Tibial nerve (tissue), 4 donors: ENCODE data around the gene NCBP2. TPM values are rescaled to one million over a fixed set of nuclear protein-coding genes. Genes with fewer than 3 reads are reported as not detected.

ENCODE experiments used
- DNase-seq, 2 donors: peaks; one replicate each; pipeline ENCODE4 v3.0.0-alpha.2; 2019; ENCODE audit warnings: low spot score in 2 of 2
- H3K27ac ChIP-seq, 4 donors: fragments of 200-600 bp; sonication (generic) in 3 of 4; one replicate each; pipeline ENCODE4 v1.5.1; 2017 to 2019; ENCODE audit warnings: mild to moderate bottlenecking in 1 of 4
- H3K27me3 ChIP-seq, 2 donors: fragments of 200-600 bp; sonication (generic) in 1 of 2; one replicate each; pipeline versions ENCODE4 v1.5.1 to v1.6.0; 2017 to 2019
- H3K36me3 ChIP-seq, 3 donors: fragments of 200-600 bp; sonication (generic); one replicate each; pipeline ENCODE4 v1.5.1; 2018 to 2019
- H3K4me1 ChIP-seq, 4 donors: fragments of 200-600 bp; sonication (generic) in 3 of 4; one replicate each; pipeline ENCODE4 v1.5.1; 2017 to 2019
- H3K4me3 ChIP-seq, 4 donors: fragments of 200-600 bp; sonication (generic) in 3 of 4; one replicate each; pipeline ENCODE4 v1.5.1; 2017 to 2019; ENCODE audit warnings: mild to moderate bottlenecking in 1 of 4, moderate library complexity in 1 of 4
- H3K9me3 ChIP-seq, 4 donors: fragments of 200-600 bp; sonication (generic) in 3 of 4; one replicate each; pipeline ENCODE4 v1.5.1; 2017 to 2019
- EP300 ChIP-seq, 2 donors: sonication (generic); formaldehyde crosslinking; IDR thresholded peaks; one replicate each; pipeline ENCODE4 v1.6.1; 2017; ENCODE audit warnings: antibody characterized with exemption in 2 of 2, mild to moderate bottlenecking in 1 of 2
- POLR2A ChIP-seq, 2 donors: fragments of 450-650 bp; IDR thresholded peaks; one replicate each; pipeline ENCODE4 v1.6.1; 2017; ENCODE audit warnings: antibody characterized with exemption in 2 of 2, mild to moderate bottlenecking in 2 of 2, moderate library complexity in 2 of 2
- WGBS, 2 donors: methylation state at CpG; one replicate each; pipeline ENCODE4 v1.1.5; 2018; 5-methylcytosine and 5-hydroxymethylcytosine counted together
- total RNA-seq, 4 donors: library from RNA; depleted of rRNA; stranded (reverse); fragments of >200 nt; gene quantifications; one replicate each; pipeline ENCODE4 v1.1.0, GENCODE V29; 2016
- TF ChIP-seq, protein P1 (sequence below), 5 experiments: fragments of 200-600 bp in 3 of 5; fragments of 450-650 bp in 2 of 5; sonication (generic) in 3 of 5; IDR thresholded peaks; one replicate each; pipeline ENCODE4 v1.5.1; 2016 to 2019; ENCODE audit warnings: antibody characterized with exemption in 5 of 5, mild to moderate bottlenecking in 3 of 5, moderate library complexity in 2 of 5

Gene NCBP2
- total RNA-seq, 4 donors from 2014 or later = 25.1 to 45.6 (median 36.6) TPM

- H3K4me3 ChIP-seq = peak within 1 kb of the TSS; percentile 79 to 93 (median 82)
- peaks cover 0 to 23% (median 4%) of the 10 kb centered on the region in 4 donors for H3K4me1 ChIP-seq
- peak within 1 kb of the TSS; percentile 62 to 84 (median 66) for H3K27ac ChIP-seq
- WGBS, 2 donors = 6 to 13% methylated on average over 4 to 32 of the region's 98 CpGs
- no peaks in the 10 kb centered on the region for H3K27me3 ChIP-seq
- TF ChIP-seq, protein P1, sequence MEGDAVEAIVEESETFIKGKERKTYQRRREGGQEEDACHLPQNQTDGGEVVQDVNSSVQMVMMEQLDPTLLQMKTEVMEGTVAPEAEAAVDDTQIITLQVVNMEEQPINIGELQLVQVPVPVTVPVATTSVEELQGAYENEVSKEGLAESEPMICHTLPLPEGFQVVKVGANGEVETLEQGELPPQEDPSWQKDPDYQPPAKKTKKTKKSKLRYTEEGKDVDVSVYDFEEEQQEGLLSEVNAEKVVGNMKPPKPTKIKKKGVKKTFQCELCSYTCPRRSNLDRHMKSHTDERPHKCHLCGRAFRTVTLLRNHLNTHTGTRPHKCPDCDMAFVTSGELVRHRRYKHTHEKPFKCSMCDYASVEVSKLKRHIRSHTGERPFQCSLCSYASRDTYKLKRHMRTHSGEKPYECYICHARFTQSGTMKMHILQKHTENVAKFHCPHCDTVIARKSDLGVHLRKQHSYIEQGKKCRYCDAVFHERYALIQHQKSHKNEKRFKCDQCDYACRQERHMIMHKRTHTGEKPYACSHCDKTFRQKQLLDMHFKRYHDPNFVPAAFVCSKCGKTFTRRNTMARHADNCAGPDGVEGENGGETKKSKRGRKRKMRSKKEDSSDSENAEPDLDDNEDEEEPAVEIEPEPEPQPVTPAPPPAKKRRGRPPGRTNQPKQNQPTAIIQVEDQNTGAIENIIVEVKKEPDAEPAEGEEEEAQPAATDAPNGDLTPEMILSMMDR (IDR thresholded peaks at IDR 0.05) = no peak
- TF ChIP-seq POLR2A (IDR thresholded peaks at IDR 0.05) = peak in 1 of 2 donors; percentile 43
- no peak for TF ChIP-seq EP300 (IDR thresholded peaks at IDR 0.05)
- no peaks in the 10 kb centered on the region for H3K9me3 ChIP-seq
- no peak for DNase-seq
- peaks cover 0 to 25% (median 0%) of the 10 kb centered on the region in 3 donors for H3K36me3 ChIP-seq
These were observed 26.2 kb upstream of the NCBP2 start, which contains the start of gene PIGZ for GRCh38 chr3:196968233-196969133. Gene PIGZ, minus strand, starts transcription at chr3:196968833. Its CDS starts 16,802 bp downstream, at chr3:196952031.

- H3K36me3 ChIP-seq = peaks cover 0 to 25% (median 0%) of the 10 kb centered on the region in 3 donors
- no peaks in the 10 kb centered on the region for H3K27me3 ChIP-seq
- H3K4me1 ChIP-seq = peaks cover 0 to 23% (median 4%) of the 10 kb centered on the region in 4 donors
- no peaks in the 10 kb centered on the region for H3K9me3 ChIP-seq
- DNase-seq = no peak
- 53 to 58% methylated on average over 34 to 35 of the region's 35 CpGs for WGBS, 2 donors
- peak overlapping the region; percentile 51 to 93 (median 78) for H3K4me3 ChIP-seq
- H3K27ac ChIP-seq = no peak overlapping the region
- TF ChIP-seq, protein P1 (IDR thresholded peaks at IDR 0.05) = no peak
- TF ChIP-seq POLR2A (IDR thresholded peaks at IDR 0.05) (no peak), EP300 (IDR thresholded peaks at IDR 0.05) (no peak)
These were observed 25.3 kb upstream of the NCBP2 start for GRCh38 chr3:196967412-196968232.

DNA sequence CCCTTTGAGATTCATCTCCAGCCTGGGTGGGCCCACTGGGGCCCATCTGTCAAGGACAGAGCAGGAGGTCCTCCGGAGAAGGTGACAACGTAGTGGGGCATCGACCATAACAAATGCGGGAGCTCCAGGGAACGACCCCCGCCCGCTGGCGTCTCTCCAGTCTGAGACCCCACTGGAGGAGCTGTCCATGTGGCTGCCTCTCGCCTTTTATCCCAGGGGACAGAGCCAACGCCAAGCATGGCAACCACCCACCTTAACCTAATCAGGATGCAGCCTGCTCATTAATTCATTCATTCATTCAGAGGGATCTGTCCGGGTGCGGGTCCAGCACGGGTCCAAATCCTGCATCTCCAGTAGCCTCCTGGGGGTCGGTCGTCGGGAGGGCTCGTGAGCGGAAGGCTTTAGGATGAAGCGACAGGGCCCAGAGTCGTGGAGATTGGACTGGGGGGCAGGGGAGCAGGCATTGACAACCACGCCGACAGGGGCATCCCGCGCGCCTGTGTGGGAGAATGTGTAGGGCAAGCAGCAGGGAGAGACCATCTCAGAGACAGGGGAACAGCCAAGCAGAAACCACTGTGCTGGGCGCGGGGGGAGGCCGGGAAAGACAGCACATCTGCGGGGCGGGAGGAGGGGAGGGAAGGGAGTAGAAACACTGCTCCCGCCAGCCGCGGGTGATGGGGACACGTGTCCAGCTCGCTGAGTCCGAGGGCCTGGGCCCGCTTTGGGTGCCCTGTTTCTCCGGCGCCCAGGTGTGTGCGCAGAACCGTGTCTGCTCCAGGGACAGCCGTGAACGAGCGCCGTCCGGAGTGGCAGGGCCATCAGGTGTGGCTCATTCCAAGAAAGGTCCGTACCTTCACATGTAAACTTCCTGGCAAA is 24.4 kb upstream of the NCBP2 start:
- Histone ChIP-seq H3K36me3 (peaks cover 0 to 25% (median 0%) of the 10 kb centered on the region in 3 donors), H3K9me3 (no peaks in the 10 kb centered on the region), H3K27ac (no peak overlapping the region), H3K4me3 (no peak overlapping the region), H3K27me3 (no peaks in the 10 kb centered on the region), H3K4me1 (peaks cover 0 to 23% (median 4%) of the 10 kb centered on the region in 4 donors)
- 61 to 67% methylated on average over 41 to 47 of the region's 47 CpGs for WGBS, 2 donors
- no peak for DNase-seq
- no peak for TF ChIP-seq EP300 (IDR thresholded peaks at IDR 0.05)
- TF ChIP-seq, protein P1 (IDR thresholded peaks at IDR 0.05) = no peak
- TF ChIP-seq POLR2A (IDR thresholded peaks at IDR 0.05) = no peak

DNA sequence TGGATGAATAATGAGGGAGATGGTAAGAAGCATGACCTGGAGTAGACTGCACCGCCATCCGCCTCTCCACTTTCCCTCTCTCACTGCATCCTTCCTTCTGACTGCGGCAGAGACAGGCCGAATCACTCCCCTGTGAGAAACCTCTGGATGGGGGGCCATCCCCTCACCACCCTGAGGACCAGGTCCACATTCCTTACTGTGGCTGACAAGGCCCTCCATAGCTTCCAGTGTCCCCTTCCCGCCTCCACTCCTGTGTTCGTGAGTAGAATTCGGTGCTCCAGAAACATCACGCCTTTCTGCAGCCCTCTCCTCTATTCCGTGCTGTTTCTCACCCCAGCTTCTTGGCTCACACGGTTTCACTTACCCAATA is 23.5 kb upstream of the NCBP2 start:
- H3K9me3 ChIP-seq = no peaks in the 10 kb centered on the region
- no peak overlapping the region for H3K27ac ChIP-seq
- H3K4me3 ChIP-seq = no peak overlapping the region
- whole genome bisulfite sequencing, 2 donors = 89 to 91% methylated on average over 10 of the region's 10 CpGs
- peaks cover 0 to 29% (median 0%) of the 10 kb centered on the region in 3 donors for H3K36me3 ChIP-seq
- peaks cover 0 to 23% (median 4%) of the 10 kb centered on the region in 4 donors for H3K4me1 ChIP-seq
- no peak for DNase-seq
- TF ChIP-seq EP300 (IDR thresholded peaks at IDR 0.05) (no peak), POLR2A (IDR thresholded peaks at IDR 0.05) (no peak)
- TF ChIP-seq, protein P1 (IDR thresholded peaks at IDR 0.05) = no peak
- H3K27me3 ChIP-seq = no peaks in the 10 kb centered on the region
